HCT116 (cell line): ENCODE measurements around the gene CELA2B. TPM values are rescaled to one million over a fixed set of nuclear protein-coding genes. Genes with fewer than 3 reads are reported as not detected.

Experiments used
- ATAC-seq: fragments of 200-7000 bp; cut with Tn5 transposase; 2 replicates; pipeline ENCODE4 v1.9.1; 2020; ENCODE audit warnings: mild to moderate bottlenecking, moderate library complexity
- BruUV-seq: library from RNA; stranded (reverse); fragments of 400-500 nt; replicated peaks from 2 replicates; lab custom pipeline; 2021; lab: Mats Ljungman, UMichigan
- CTCF ChIA-PET: fragments of 300-600 bp; sonication (Branson Sonifier 250); formaldehyde crosslinking; loops from one replicate; lab custom pipeline; 2021; ENCODE audit warnings: antibody characterized with exemption; lab: Charles Lee
- POLR2A ChIA-PET: fragments of 300-600, 350-600 bp; sonication (Branson Sonifier 250); formaldehyde crosslinking; loops from one replicate; lab custom pipeline; 2021; ENCODE audit warnings: antibody characterized with exemption; lab: Charles Lee
- RAD21 ChIA-PET, 2 experiments: fragments of 300-600 bp; sonication (Branson Sonifier 250); formaldehyde crosslinking; loops; one replicate each; lab custom pipeline; 2023; ENCODE audit warnings: low total read pairs in 2 of 2; ENCODE audit not compliant: uncharacterized antibody in 2 of 2, unreplicated experiment in 2 of 2, low non-redundant PET in 1 of 2; lab: Charles Lee
- DNase-seq: peaks from one replicate; pipeline ENCODE4 v3.0.0-alpha.2; 2010; ENCODE audit warnings: low read depth, low spot score
- H2AFZ ChIP-seq: fragments of 200-600 bp; shearing (Covaris generic), sonication (generic); 2 replicates; pipeline ENCODE4 v1.6.1; 2017; ENCODE audit warnings: low read depth, mixed run types, mixed read lengths, antibody characterized with exemption, low read length; ENCODE audit not compliant: poor library complexity, severe bottlenecking
- H3K27ac ChIP-seq: 2 replicates; pipeline ENCODE4 v1.5.1; 2012; ENCODE audit warnings: low read depth, low read length
- H3K27me3 ChIP-seq: fragments of 200-600 bp; sonication (generic); 2 replicates; pipeline ENCODE4 v1.6.1; 2016; ENCODE audit warnings: mixed run types, low read length, mixed read lengths; ENCODE audit not compliant: insufficient read depth
- H3K36me3 ChIP-seq, 2 experiments: fragments of 200-500 bp in 1 of 2; fragments of 200-600 bp in 1 of 2; sonication (Bioruptor generic) in 1 of 2; sonication (generic) in 1 of 2; 2 replicates each; pipeline versions ENCODE4 v1.5.1 to v1.6.1; 2014 to 2016; ENCODE audit warnings: low read length in 2 of 2, inconsistent platforms in 1 of 2, mixed read lengths in 1 of 2, mixed run types in 1 of 2; ENCODE audit not compliant: insufficient read depth in 2 of 2, control insufficient read depth in 1 of 2
- H3K4me1 ChIP-seq, 2 experiments: fragments of 200-600 bp in 1 of 2; sonication (generic) in 1 of 2; 2 replicates each; pipeline versions ENCODE4 v1.5.1 to v1.6.1; 2012 to 2017; ENCODE audit warnings: low read length in 2 of 2, inconsistent platforms in 1 of 2, mild to moderate bottlenecking in 1 of 2, mixed read lengths in 1 of 2, mixed run types in 1 of 2, moderate library complexity in 1 of 2; ENCODE audit not compliant: insufficient read depth in 2 of 2, control insufficient read depth in 1 of 2
- H3K4me2 ChIP-seq: fragments of 200-600 bp; sonication (generic); 2 replicates; pipeline ENCODE4 v1.6.1; 2017; ENCODE audit warnings: mixed run types, low read length, mixed read lengths
- H3K4me3 ChIP-seq, 2 experiments: fragments of 200-600 bp in 1 of 2; sonication (generic) in 1 of 2; replicated peaks in 1 of 2; 2 replicates each; pipeline ENCODE4 v1.5.1; 2011 to 2016; ENCODE audit warnings: low read length in 2 of 2, control low read depth in 1 of 2, low read depth in 1 of 2, mild to moderate bottlenecking in 1 of 2, mixed read lengths in 1 of 2, mixed run types in 1 of 2
- H3K79me2 ChIP-seq: fragments of 200-600 bp; sonication (generic); 2 replicates; pipeline ENCODE4 v1.6.1; 2017; ENCODE audit warnings: mild to moderate bottlenecking, mixed run types, low read length, moderate library complexity, mixed read lengths; ENCODE audit not compliant: insufficient read depth
- H3K9ac ChIP-seq: fragments of 200-600 bp; sonication (generic); 2 replicates; pipeline ENCODE4 v1.6.1; 2016; ENCODE audit warnings: low read length, mixed read lengths
- H3K9me2 ChIP-seq: fragments of 200-600 bp; sonication (generic), shearing (Covaris generic); 2 replicates; pipeline ENCODE4 v1.6.1; 2017; ENCODE audit warnings: mixed run types, mild to moderate bottlenecking, moderate library complexity; ENCODE audit not compliant: insufficient read depth
- H3K9me3 ChIP-seq, 2 experiments: fragments of 200-500 bp in 1 of 2; fragments of 200-600 bp in 1 of 2; sonication (Bioruptor generic) in 1 of 2; sonication (generic) in 1 of 2; 2 replicates each; pipeline ENCODE4 v1.6.1; 2014 to 2017; ENCODE audit warnings: low read length in 2 of 2, mixed read lengths in 2 of 2, inconsistent platforms in 1 of 2, low read depth in 1 of 2, mild to moderate bottlenecking in 1 of 2, mixed run types in 1 of 2, moderate library complexity in 1 of 2; ENCODE audit not compliant: control insufficient read depth in 1 of 2, insufficient read depth in 1 of 2
- H4K20me1 ChIP-seq: fragments of 200-600 bp; sonication (generic), shearing (Covaris generic); 2 replicates; pipeline ENCODE4 v1.6.1; 2017; ENCODE audit warnings: mixed run types, mild to moderate bottlenecking, moderate library complexity; ENCODE audit not compliant: insufficient read depth
- EZH2phosphoT487 ChIP-seq: fragments of 200-600 bp; IDR thresholded peaks from 2 replicates; pipeline ENCODE4 v1.6.1; 2018; ENCODE audit warnings: antibody characterized with exemption, borderline replicate concordance
- MAX ChIP-seq: IDR thresholded peaks from 2 replicates; pipeline ENCODE4 v1.6.1; 2012
- REST ChIP-seq: IDR thresholded peaks from 2 replicates; pipeline ENCODE4 v1.6.1; 2012; ENCODE audit warnings: low read depth
- intact Hi-C: fragments of 100-400 bp; cut with micrococcal nuclease; formaldehyde crosslinking; loops from 2 replicates; pipeline ENCODE4 v1.10.0; 2022
- total RNA-seq: library from RNA; stranded (reverse); gene quantifications from one replicate; pipeline ENCODE4 v1.2.1, GENCODE V29; 2021; ENCODE audit not compliant: unreplicated experiment

CELA2B gene
- total RNA-seq, 1 experiment from 2014 or later, result not detected

GRCh38 chr1:15435239-15436077 is 40.4 kb upstream of the CELA2B start:
- H3K4me3 ChIP-seq, result no peak overlapping the region
- H3K27ac ChIP-seq, result no peak overlapping the region
- no peaks in the 10 kb centered on the region for H3K9me2 ChIP-seq
- H3K79me2 ChIP-seq, result no peaks in the 10 kb centered on the region
- DNase-seq (no peak), ATAC-seq (no peak)
- ChIA-PET CTCF (no interaction called here), RAD21 (no interaction called here), POLR2A (no interaction called here)
- intact Hi-C loops, result no loop called here
- H3K27me3 ChIP-seq, result no peaks in the 10 kb centered on the region
- H2AFZ ChIP-seq, result no peak overlapping the region
- no TSS peak for BruUV-seq
- H3K4me1 ChIP-seq, result peaks cover 0 to 23% of the 10 kb centered on the region in 2 experiments; a peak in 2 of 4 replicates
- TF ChIP-seq REST (no peak), EZH2phosphoT487 (no peak), MAX (no peak)
- H3K9ac ChIP-seq, result no peak overlapping the region
- H3K4me2 ChIP-seq, result no peak overlapping the region
- H3K36me3 ChIP-seq, result no peaks in the 10 kb centered on the region
- H3K9me3 ChIP-seq, result no peaks in the 10 kb centered on the region
- no peaks in the 10 kb centered on the region for H4K20me1 ChIP-seq
